K562 treated with DMSO at 1 percent for 4 hours (cell line): ENCODE measurements around the gene ARL4D. TPM values are rescaled to one million over a fixed set of nuclear protein-coding genes. Genes with fewer than 3 reads are reported as not detected.

Source experiments
- total RNA-seq: library from RNA; unstranded; fragments of 300-600 nt; gene quantifications from 2 replicates; pipeline ENCODE4 v1.2.3, GENCODE V29; 2022; ENCODE audit not compliant: insufficient read depth

ARL4D gene, protein sequence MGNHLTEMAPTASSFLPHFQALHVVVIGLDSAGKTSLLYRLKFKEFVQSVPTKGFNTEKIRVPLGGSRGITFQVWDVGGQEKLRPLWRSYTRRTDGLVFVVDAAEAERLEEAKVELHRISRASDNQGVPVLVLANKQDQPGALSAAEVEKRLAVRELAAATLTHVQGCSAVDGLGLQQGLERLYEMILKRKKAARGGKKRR
- total RNA-seq: 1.6 and 3.7 TPM in 2 replicates

DNA sequence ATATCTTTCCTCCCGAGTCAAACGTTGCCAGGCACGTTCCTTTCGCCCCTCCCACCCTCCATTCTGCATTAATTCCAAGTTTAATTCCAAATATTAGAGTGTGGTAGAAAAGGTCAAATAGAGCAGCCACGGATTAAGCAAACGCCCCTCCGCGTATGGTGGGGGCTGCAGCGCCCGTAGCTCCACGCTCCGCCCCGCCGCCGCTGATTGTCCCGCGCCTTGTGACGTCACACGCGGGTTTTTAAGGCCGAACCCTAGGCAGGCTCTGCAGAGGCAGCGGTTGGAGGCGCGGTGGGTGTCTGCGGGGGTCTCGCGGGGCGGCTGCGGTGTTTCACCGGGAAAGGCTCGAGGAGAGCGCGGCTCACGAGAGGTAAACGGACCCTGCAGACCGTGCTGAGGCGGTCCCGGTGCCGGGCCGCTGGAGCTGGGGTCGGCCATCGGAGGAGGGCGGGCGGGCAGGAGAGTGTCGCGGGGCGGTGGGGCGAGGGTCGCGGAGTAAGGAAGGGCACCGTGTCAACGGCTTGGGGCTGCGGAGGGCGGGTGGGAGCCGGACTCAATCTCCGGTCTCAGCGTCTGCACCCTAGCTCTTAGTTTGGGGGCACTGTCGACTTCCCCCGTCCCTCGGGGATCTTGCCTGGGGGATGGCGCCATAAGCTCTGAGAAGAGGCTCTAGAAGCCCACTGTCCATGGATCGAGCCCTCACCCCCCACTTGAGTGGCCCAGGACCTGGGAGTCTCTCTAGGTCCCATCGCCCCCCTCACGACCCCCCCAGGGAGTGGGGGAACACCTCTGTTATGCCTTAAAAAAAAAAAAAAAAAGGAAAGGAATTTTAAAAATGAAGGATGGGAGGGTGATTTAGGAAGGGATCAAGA lies at the start of gene ARL4D:
TSS of gene ARL4D (plus strand) at position 270 of the 872 bp plus-strand sequence. CDS start 740 bp downstream, outside the sequence.

Other genes with a start within 250 kb of the ARL4D start
- 40.4 and 40.7 TPM in 2 replicates for gene NBR1, start 227.8 kb upstream of the ARL4D start, total RNA-seq
- gene TMEM106A, start 187.1 kb upstream of the ARL4D start, total RNA-seq: 0.23 TPM in 1 of 2 replicates, not detected in the other
- 2.1 TPM in 1 of 2 replicates, not detected in the other for gene CCDC200, start 170.4 kb upstream of the ARL4D start, total RNA-seq
- not detected in 2 replicates for gene RNU2-1, start 165.0 kb upstream of the ARL4D start, total RNA-seq
- 16.8 and 21.8 TPM in 2 replicates for gene DHX8, start 85.0 kb downstream of the ARL4D start, total RNA-seq
- gene ETV4, start 147.3 kb downstream of the ARL4D start, total RNA-seq: 42.1 and 44.4 TPM in 2 replicates